ENCODE measurements around the gene BEGAIN.

BEGAIN gene

DNA sequence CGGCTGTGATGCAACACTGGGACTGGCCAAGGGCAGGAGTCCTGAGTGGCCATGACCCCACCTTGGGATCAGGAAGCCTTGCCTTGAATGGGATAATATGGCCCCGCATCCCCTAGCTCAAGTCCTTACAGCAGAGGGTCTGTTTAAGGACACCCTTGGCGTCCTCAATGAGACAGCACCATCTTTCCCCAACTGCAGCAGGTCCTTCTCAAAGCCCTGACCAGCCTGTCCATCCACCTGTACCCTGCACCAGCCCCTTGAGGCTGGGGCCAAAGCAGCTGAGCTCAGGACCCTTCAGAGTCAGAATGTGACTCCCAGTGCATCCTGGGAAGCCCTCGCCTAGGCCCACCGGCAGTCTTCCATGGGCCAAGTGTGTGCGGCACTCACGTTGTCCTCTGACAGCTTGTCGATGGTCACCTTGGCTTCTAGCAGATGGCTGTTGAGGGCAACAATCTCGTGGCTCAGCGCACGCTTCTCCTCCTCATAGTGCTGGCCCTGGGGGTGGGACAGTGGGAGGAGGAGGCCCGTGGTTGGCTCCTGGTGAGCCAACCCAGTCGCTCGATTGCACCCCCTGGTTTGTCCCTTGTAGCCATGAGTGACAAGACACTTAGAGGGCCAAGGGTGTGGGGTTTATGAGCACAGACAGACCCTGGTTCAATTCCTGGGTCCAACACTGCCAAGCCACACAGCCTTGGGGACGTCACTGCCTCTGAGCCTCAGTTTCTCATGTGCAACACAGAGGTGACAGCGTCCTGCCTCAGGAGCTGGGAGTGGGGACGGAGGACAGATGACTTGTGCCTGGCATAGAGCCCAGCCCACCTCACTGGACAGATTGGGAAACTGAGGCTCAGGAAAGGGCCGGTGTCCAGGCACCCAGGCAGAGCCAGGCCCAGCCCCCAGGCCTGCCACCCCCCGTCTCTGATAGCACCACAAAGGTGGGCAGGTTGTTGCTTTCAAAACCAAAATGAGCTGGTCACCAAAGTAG is 43.5 kb downstream of the BEGAIN start:
- H3K36me3 ChIP-seq (ENCODE audit: insufficient read depth, low read length), result no peaks in the 10 kb centered on the region
- no peak overlapping the region for H3K4me3 ChIP-seq (ENCODE audit: low read length)
- H3K9me3 ChIP-seq (ENCODE audit: insufficient read depth, low read depth, low read length), result no peaks in the 10 kb centered on the region
- WGBS, result 92% methylated on average over 19 of the region's 19 CpGs
- peaks cover 11% of the 10 kb centered on the region for H3K4me1 ChIP-seq (ENCODE audit: insufficient read depth, low read length)
- no peak overlapping the region for H3K9ac ChIP-seq (ENCODE audit: low read depth, low read length)
- H3K27me3 ChIP-seq (ENCODE audit: insufficient read depth, low read length), result peaks cover 19% of the 10 kb centered on the region
- no peak overlapping the region for H3K27ac ChIP-seq (ENCODE audit: low read depth, low read length)

DNA sequence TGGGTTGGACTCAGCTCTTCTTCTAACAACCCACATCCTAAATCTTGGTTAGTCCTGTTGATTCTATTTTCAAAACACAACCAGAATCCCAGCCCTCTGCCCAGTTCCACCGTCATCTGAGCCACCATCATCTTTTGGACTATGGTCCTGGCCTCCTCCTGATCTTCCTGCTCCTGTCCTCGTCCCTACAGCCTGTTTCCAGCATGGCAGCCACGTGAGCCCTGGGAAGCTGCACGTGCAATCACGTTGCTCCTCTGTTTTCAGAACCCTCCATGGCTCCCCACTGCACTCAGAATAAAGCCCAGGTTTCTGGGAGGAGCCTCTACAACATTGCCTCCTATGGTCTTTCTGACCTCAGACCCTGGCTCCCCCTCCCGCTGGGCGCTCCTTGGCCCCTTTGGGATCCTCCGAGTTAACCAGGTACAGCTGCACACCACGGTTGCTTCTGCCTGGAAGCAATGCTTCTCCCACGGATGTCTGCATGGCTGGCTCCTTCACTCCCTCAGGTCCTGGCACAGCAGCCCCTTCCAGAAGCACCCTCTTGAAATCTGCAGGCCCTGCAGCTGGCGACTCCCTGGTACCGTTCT is 44.5 kb downstream of the BEGAIN start:
- no peaks in the 10 kb centered on the region for H3K36me3 ChIP-seq (ENCODE audit: insufficient read depth, low read length)
- H3K9me3 ChIP-seq (ENCODE audit: insufficient read depth, low read depth, low read length), result no peaks in the 10 kb centered on the region
- WGBS, result 92% methylated on average over 12 of the region's 12 CpGs
- H3K27ac ChIP-seq (ENCODE audit: low read depth, low read length), result no peak overlapping the region
- peaks cover 11% of the 10 kb centered on the region for H3K4me1 ChIP-seq (ENCODE audit: insufficient read depth, low read length)
- H3K27me3 ChIP-seq (ENCODE audit: insufficient read depth, low read length), result peaks cover 14% of the 10 kb centered on the region
- H3K4me3 ChIP-seq (ENCODE audit: low read length), result no peak overlapping the region
- H3K9ac ChIP-seq (ENCODE audit: low read depth, low read length), result no peak overlapping the region

DNA sequence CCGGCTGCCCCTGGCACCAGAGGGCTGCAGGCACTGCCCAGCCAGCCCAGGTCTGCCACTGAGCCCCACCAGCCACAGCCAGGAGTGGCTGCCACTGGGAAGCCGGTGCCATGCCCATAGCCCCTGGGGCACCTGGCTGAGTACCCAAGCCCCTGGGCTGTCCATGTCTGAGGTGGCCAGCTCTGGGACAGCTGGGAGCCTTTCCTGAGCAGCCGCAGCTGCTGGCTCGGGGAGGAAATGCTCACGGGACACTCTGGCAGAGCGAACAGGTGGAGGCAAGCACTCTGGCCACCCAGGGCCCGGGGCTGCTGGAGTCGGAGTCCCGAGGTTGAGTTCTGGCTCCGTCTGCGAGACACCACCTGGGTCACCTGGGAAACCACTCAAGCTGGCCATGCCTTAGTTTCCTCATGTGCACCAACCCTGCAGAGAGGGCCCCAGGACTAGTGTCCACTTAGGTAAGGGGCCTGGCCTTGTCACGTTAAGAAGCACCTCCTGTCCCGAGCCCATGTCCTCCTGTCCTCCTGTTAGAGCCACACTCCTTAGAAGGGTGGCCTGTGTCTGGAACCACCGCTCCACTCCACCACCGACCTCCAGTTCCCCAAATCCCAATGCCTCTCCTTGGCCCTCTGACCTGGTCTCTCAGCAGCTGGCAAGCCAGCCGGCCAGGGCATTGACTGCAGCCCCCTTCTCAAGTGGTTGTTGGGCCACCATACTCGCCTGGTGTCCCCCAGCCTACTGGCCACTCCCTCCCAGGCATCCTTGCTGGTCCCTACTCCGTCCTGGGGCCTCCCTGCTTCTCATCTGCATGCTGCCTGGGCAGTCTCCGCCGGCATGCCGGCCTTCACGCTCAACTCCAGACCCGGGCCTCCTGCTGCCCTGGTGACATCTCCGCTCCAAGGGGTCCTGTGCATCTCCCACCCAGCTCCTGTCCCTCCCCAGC is 45.3 kb downstream of the BEGAIN start:
- Histone ChIP-seq H3K27ac (ENCODE audit: low read depth, low read length) (no peak overlapping the region), H3K9me3 (ENCODE audit: insufficient read depth, low read depth, low read length) (no peaks in the 10 kb centered on the region), H3K9ac (ENCODE audit: low read depth, low read length) (no peak overlapping the region), H3K36me3 (ENCODE audit: insufficient read depth, low read length) (no peaks in the 10 kb centered on the region), H3K4me1 (ENCODE audit: insufficient read depth, low read length) (peaks cover 11% of the 10 kb centered on the region), H3K27me3 (ENCODE audit: insufficient read depth, low read length) (peaks cover 6% of the 10 kb centered on the region), H3K4me3 (ENCODE audit: low read length) (no peak overlapping the region)
- WGBS, result 94% methylated on average over 24 of the region's 24 CpGs

DNA sequence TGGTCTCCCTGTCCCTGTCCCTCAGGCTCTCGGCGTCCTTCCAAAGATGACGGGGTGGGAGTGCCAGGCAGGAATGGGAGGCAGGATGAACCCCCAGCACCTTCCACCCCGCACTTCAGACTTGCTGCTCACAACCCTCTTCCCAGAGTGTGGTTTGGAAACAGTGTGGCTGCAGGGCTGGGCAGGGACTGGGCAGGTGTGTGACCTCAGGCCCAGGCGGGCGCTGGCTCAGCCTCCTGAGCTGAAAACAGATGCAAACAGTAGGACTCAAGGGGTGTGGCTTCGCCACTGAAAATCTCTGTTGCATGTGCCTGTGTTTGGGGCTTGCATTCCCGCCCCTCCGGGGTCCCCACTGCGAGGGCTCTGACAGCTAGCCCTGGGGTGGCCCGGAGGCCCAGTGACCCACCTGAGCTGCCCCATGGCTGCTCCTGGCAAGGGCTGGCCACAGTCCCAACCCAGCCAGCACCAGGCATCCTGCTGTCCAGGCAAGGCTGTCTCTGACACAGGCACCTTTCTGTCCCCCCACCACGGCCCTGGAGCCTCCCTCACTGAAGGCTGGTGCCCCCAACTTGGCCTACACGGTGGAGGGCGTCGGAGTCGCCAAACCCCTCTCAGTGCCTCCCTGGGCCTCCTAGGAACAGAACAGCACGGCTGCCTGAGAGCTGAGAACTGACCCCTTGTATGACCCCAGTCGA is 46.1 kb downstream of the BEGAIN start:
- no peak overlapping the region for H3K27ac ChIP-seq (ENCODE audit: low read depth, low read length)
- H3K27me3 ChIP-seq (ENCODE audit: insufficient read depth, low read length), result no peaks in the 10 kb centered on the region
- no peaks in the 10 kb centered on the region for H3K9me3 ChIP-seq (ENCODE audit: insufficient read depth, low read depth, low read length)
- peaks cover 11% of the 10 kb centered on the region for H3K4me1 ChIP-seq (ENCODE audit: insufficient read depth, low read length)
- H3K36me3 ChIP-seq (ENCODE audit: insufficient read depth, low read length), result no peaks in the 10 kb centered on the region
- no peak overlapping the region for H3K4me3 ChIP-seq (ENCODE audit: low read length)
- WGBS, result 92% methylated on average over 18 of the region's 18 CpGs
- no peak overlapping the region for H3K9ac ChIP-seq (ENCODE audit: low read depth, low read length)

DNA sequence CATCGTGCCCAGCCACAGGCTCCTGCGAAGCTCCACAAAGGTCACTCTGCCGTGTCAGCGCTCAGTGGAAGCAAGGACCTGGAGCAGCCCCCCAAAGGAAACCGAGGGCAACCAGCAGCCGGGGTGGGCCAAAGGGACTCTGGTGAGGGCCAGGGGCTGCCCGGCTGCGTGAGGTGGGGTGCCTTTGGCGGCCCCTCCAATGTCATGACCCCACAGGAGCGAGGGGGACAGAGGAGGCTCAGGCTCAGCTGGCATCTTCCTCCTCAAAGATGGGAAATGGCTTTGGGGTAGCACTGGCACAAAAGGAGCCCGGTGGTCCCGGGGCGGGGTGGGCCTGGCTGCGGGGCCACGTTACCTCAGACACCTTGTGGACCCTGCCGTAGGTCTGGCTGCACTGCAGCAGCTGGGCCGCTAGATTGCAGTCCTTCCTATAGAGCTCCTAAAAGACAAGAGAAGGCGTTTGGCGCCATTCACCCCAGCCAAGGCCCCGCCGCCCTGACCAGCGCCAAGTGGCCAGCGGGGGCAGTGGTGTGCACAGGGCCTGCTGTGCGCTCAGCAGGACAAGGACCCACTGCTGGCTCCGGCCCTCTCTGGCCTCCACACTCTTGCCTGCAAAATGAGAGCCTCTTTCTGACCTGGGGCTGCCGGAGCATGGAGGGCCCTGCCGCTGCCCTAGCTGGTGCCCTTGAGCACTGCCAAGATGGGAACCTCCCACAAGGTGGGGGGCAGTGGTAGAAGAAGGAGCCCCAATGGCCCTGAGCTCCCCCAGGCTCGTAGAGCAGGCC is 46.9 kb downstream of the BEGAIN start:
- no peaks in the 10 kb centered on the region for H3K9me3 ChIP-seq (ENCODE audit: insufficient read depth, low read depth, low read length)
- H3K4me3 ChIP-seq (ENCODE audit: low read length), result no peak overlapping the region
- H3K36me3 ChIP-seq (ENCODE audit: insufficient read depth, low read length), result no peaks in the 10 kb centered on the region
- no peak overlapping the region for H3K27ac ChIP-seq (ENCODE audit: low read depth, low read length)
- 88% methylated on average over 28 of the region's 28 CpGs for WGBS
- no peak overlapping the region for H3K9ac ChIP-seq (ENCODE audit: low read depth, low read length)
- 0 out of 2 replicates have a peak, but pooled peaks cover 4% of the 10 kb centered on the region for H3K4me1 ChIP-seq (ENCODE audit: insufficient read depth, low read length)
- H3K27me3 ChIP-seq (ENCODE audit: insufficient read depth, low read length), result no peaks in the 10 kb centered on the region

DNA sequence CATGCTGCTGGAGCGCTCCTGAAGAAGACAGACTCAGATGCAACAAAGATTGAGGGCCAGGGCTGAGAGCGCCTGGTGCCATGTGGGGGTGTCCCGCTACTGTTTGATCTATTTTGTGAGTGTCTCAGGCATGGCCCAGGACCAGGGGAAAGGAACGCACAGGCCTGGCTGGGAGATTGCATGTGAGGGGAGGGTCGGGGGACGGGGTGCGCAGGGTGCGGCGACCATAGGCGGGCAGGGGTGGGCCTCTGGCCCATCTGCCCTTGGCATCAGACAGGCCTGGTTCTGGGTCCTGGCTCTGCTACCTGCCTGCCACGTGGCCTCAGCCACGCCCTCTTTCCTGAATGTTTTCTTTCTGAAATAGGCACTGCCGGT is 47.5 kb downstream of the BEGAIN start:
- no peak overlapping the region for H3K27ac ChIP-seq (ENCODE audit: low read depth, low read length)

DNA sequence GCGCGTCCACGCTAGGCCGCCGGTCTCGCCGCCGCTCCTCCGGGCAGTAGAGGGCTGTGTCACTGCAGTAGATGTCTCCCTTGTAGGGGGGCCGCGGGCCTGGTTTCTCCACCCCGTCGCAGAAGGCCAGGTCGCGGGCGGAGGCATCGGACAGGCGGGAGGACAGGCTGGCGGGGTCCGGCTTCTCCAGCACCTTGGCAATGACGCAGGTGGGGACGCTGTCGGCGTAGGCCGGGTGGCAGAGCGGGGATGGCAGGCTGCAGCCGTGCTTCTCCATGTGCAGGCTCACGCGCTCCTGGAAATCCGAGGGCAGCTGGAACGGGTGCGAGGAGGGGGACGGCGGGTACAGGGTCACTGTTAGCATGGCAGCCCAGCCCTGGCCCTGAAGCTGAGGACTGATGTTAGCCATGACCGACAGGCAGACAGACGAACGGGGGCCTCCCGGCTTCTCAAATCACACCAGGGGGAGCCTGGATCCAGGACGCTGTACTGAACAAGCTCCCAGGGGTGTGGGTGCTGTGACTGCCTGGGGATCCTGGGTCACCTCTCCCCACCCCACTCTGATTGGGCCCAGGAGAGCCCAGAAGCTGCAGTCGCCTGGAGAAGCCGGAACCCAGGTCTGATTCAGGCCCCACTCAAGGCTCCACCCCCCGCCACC is 48.1 kb downstream of the BEGAIN start:
- WGBS, result 94% methylated on average over 42 of the region's 42 CpGs

More for the DNA sequence above, 47.5 kb downstream of the BEGAIN start:
- H3K9ac ChIP-seq (ENCODE audit: low read depth, low read length), result no peak overlapping the region
- no peaks in the 10 kb centered on the region for H3K36me3 ChIP-seq (ENCODE audit: insufficient read depth, low read length)
- H3K9me3 ChIP-seq (ENCODE audit: insufficient read depth, low read depth, low read length), result no peaks in the 10 kb centered on the region
- no peaks in the 10 kb centered on the region for H3K27me3 ChIP-seq (ENCODE audit: insufficient read depth, low read length)
- 94% methylated on average over 13 of the region's 13 CpGs for WGBS
- no peak overlapping the region for H3K4me3 ChIP-seq (ENCODE audit: low read length)
- H3K4me1 ChIP-seq (ENCODE audit: insufficient read depth, low read length), result no peaks in the 10 kb centered on the region

DNA sequence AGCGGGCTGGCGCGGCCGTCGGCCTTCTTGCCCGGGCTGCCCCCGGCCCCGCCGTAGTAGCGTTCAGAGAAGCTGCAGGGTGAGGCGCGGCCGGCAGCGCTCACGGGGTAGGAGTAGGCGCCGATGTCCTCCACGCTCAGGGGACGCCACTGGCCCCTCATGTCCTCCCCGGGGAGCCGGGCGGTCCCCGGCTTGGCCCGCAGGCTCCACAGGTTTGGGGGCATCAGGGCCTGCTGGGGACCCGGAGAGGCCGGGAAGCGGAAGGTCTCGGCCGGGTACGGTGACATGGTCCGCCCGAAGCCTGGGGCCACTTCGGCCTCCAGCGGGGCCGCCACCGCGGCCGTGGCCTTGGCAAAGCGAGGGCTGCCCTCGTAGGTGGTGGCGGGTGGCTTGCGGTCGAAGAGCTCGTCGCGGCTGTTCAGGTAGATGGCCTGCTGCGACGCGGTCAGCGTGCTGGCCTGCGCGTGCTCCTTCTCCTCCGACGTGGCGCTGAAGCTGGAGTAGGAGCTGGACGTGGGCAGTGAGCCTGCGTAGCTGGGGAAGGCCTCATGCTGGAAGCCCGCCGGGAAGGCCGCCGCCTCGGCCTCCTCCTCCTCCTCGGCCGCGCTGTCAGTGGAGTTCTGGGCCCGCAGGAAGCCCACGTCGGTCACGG is 48.7 kb downstream of the BEGAIN start:
- H3K27ac ChIP-seq (ENCODE audit: low read depth, low read length), result no peak overlapping the region
- H3K4me3 ChIP-seq (ENCODE audit: low read length), result no peak overlapping the region
- peaks cover 3% of the 10 kb centered on the region; the same call in 1 of the 2 replicates for H3K4me1 ChIP-seq (ENCODE audit: insufficient read depth, low read length)
- H3K27me3 ChIP-seq (ENCODE audit: insufficient read depth, low read length), result no peaks in the 10 kb centered on the region
- H3K9ac ChIP-seq (ENCODE audit: low read depth, low read length), result no peak overlapping the region
- H3K9me3 ChIP-seq (ENCODE audit: insufficient read depth, low read depth, low read length), result no peaks in the 10 kb centered on the region
- 95% methylated on average over 69 of the region's 69 CpGs for WGBS
- H3K36me3 ChIP-seq (ENCODE audit: insufficient read depth, low read length), result no peaks in the 10 kb centered on the region

More for the DNA sequence above, 48.1 kb downstream of the BEGAIN start:
- H3K9ac ChIP-seq (ENCODE audit: low read depth, low read length), result no peak overlapping the region
- H3K9me3 ChIP-seq (ENCODE audit: insufficient read depth, low read depth, low read length), result no peaks in the 10 kb centered on the region
- H3K4me3 ChIP-seq (ENCODE audit: low read length), result no peak overlapping the region
- no peaks in the 10 kb centered on the region for H3K27me3 ChIP-seq (ENCODE audit: insufficient read depth, low read length)
- H3K27ac ChIP-seq (ENCODE audit: low read depth, low read length), result no peak overlapping the region
- H3K4me1 ChIP-seq (ENCODE audit: insufficient read depth, low read length), result peaks cover 2% of the 10 kb centered on the region; the same call in 1 of the 2 replicates
- no peaks in the 10 kb centered on the region for H3K36me3 ChIP-seq (ENCODE audit: insufficient read depth, low read length)

DNA sequence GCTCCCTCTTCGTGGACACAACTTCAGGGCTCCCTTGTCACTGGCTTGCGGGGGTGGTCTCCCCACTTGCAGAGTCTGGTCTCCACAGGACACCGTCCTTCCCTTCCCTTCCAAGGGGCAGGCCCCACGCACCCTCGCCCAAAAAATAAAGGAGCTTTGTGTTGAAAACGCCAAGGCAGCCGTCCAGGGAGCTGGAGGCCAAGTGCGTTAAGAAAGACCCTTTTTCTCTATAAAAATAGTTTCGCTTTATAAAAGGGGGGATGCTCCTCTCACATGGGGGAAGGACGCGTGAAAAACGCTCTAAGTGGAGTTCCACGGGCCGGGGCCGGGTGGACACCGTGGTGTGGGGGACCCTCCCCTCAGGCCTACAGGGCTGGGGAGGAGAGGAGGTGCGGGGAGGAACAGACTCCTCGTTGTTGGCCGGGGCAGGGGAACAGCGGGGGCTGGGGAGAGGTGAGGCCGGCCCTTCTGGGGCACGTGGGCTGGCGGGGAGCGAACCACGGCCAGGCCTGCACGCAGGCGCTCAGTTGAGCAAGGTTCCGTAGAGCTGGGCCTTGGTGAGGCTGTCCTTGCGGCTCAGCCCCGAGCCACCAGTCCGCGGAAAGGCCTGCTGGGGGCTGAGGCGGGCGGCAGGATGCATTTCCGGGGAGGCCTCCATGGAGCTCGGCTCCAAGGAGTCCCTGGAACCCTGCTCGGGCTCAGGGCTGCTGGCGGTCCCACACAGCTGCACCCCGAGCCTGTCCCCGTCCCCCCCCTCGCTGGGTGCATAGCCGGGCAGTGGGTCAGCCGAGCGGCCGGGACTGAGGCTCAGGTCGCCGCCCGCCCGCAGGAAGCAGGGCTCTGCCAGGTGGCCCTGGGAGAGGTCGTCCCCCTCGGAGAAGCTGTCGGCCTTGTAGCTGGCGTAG is 49.5 kb downstream of the BEGAIN start:
- H3K4me3 ChIP-seq (ENCODE audit: low read length), result no peak overlapping the region
- H3K27ac ChIP-seq (ENCODE audit: low read depth, low read length), result no peak overlapping the region
- WGBS, result 92% methylated on average over 53 of the region's 53 CpGs
- H3K27me3 ChIP-seq (ENCODE audit: insufficient read depth, low read length), result no peaks in the 10 kb centered on the region
- H3K9ac ChIP-seq (ENCODE audit: low read depth, low read length), result no peak overlapping the region
- peaks cover 3% of the 10 kb centered on the region; the same call in 1 of the 2 replicates for H3K4me1 ChIP-seq (ENCODE audit: insufficient read depth, low read length)
- H3K9me3 ChIP-seq (ENCODE audit: insufficient read depth, low read depth, low read length), result no peaks in the 10 kb centered on the region
- H3K36me3 ChIP-seq (ENCODE audit: insufficient read depth, low read length), result no peaks in the 10 kb centered on the region

All from HUES64 (cell line).